Endothelial cell of umbilical vein (primary cell): ENCODE measurements around the gene DARS1. TPM values are rescaled to one million over a fixed set of nuclear protein-coding genes. Genes with fewer than 3 reads are reported as not detected.

Source experiments
- BruUV-seq: library from RNA; stranded (reverse); fragments of 400-500 nt; replicated peaks from 2 replicates; lab custom pipeline; 2021; lab: Mats Ljungman, UMichigan
- CTCF ChIA-PET: fragments of 300-600, 350-600 bp; sonication (Branson Sonifier 250); formaldehyde crosslinking; loops from one replicate; lab custom pipeline; 2021; ENCODE audit warnings: antibody characterized with exemption, inconsistent platforms; lab: Charles Lee
- POLR2A ChIA-PET: fragments of 300-600, 350-600 bp; sonication (Branson Sonifier 250); formaldehyde crosslinking; loops from one replicate; lab custom pipeline; 2021; ENCODE audit warnings: antibody characterized with exemption, inconsistent platforms; lab: Charles Lee
- DNase-seq: peaks from one replicate; pipeline ENCODE4 v3.0.0-alpha.2; 2011; ENCODE audit warnings: low read depth, low spot score
- FAIRE-seq: peaks from 2 replicates; lab custom pipeline; 2011; peaks lifted over from hg19 to GRCh38; lab: Jason Lieb, UNC
- H2AFZ ChIP-seq: 2 replicates; pipeline ENCODE4 v1.6.0; 2012; ENCODE audit warnings: low read depth, low read length, control low read depth, inconsistent platforms
- H3K27ac ChIP-seq: 2 replicates; pipeline ENCODE4 v1.5.1; 2011; ENCODE audit warnings: low read depth, mild to moderate bottlenecking, control low read depth, low read length, moderate library complexity; ENCODE audit not compliant: insufficient read depth
- H3K27me3 ChIP-seq, 2 experiments: 2 replicates each; pipeline versions ENCODE4 v1.6.0 to v1.6.1; 2011; ENCODE audit warnings: low read length in 2 of 2, mixed read lengths in 1 of 2; ENCODE audit not compliant: control insufficient read depth in 2 of 2, insufficient read depth in 2 of 2
- H3K36me3 ChIP-seq, 2 experiments: 2 replicates in 1 of 2; 3 replicates in 1 of 2; pipeline ENCODE4 v1.5.1; 2011; ENCODE audit warnings: low read length in 2 of 2, mild to moderate bottlenecking in 1 of 2, moderate library complexity in 1 of 2; ENCODE audit not compliant: control insufficient read depth in 2 of 2, insufficient read depth in 2 of 2; ENCODE audit errors: extremely low read depth in 1 of 2
- H3K4me1 ChIP-seq: 3 replicates; pipeline ENCODE4 v1.5.1; 2011; ENCODE audit warnings: mild to moderate bottlenecking, low read length; ENCODE audit not compliant: control insufficient read depth, insufficient read depth; ENCODE audit errors: extremely low read depth
- H3K4me2 ChIP-seq: 2 replicates; pipeline ENCODE4 v1.6.1; 2011; ENCODE audit warnings: low read length, control low read depth, mixed read lengths; ENCODE audit not compliant: insufficient read depth
- H3K4me3 ChIP-seq, 3 experiments: fragments of 200-600 bp in 1 of 3; sonication (generic), shearing (Covaris generic) in 1 of 3; replicated peaks in 1 of 3; 2 replicates each; pipeline ENCODE4 v1.5.1; 2011 to 2016; ENCODE audit warnings: control low read depth in 3 of 3, low read length in 3 of 3, mild to moderate bottlenecking in 2 of 3, inconsistent platforms in 1 of 3, low read depth in 1 of 3, moderate library complexity in 1 of 3; ENCODE audit not compliant: insufficient read depth in 1 of 3
- H3K79me2 ChIP-seq: 2 replicates; pipeline ENCODE4 v1.6.0; 2012; ENCODE audit warnings: low read length, inconsistent platforms; ENCODE audit not compliant: control insufficient read depth, insufficient read depth
- H3K9ac ChIP-seq: replicated peaks from 2 replicates; pipeline ENCODE3; 2011; ENCODE audit warnings: low read length, control low read depth; ENCODE audit not compliant: insufficient read depth; ENCODE audit errors: extremely low read depth
- H3K9me1 ChIP-seq: replicated peaks from 3 replicates; pipeline ENCODE4 v1.6.0; 2011; ENCODE audit warnings: mild to moderate bottlenecking, low read length; ENCODE audit not compliant: control insufficient read depth, insufficient read depth; ENCODE audit errors: extremely low read depth
- H3K9me3 ChIP-seq: replicated peaks from 2 replicates; pipeline ENCODE4 v1.5.1; 2012; ENCODE audit warnings: low read length, inconsistent platforms; ENCODE audit not compliant: control insufficient read depth, insufficient read depth
- H4K20me1 ChIP-seq: replicated peaks from 2 replicates; pipeline ENCODE3; 2011; ENCODE audit warnings: mild to moderate bottlenecking, low read length; ENCODE audit not compliant: control insufficient read depth, insufficient read depth; ENCODE audit errors: extremely low read depth
- EZH2 ChIP-seq: IDR thresholded peaks from 2 replicates; pipeline ENCODE4 v1.6.1; 2012; ENCODE audit warnings: borderline replicate concordance, low read depth, mild to moderate bottlenecking, moderate library complexity, low read length, inconsistent platforms; ENCODE audit not compliant: severe bottlenecking
- FOS ChIP-seq: IDR thresholded peaks from 2 replicates; pipeline ENCODE4 v1.6.1; 2011; ENCODE audit warnings: mild to moderate bottlenecking, low read length, moderate library complexity, borderline replicate concordance; ENCODE audit not compliant: insufficient read depth
- GATA2 ChIP-seq: IDR thresholded peaks from 2 replicates; pipeline ENCODE4 v1.7.0; 2011; ENCODE audit warnings: low read depth, mild to moderate bottlenecking, moderate library complexity, mixed read lengths, low read length; ENCODE audit not compliant: insufficient read length, insufficient read depth
- JUN ChIP-seq: IDR thresholded peaks from 2 replicates; pipeline ENCODE4 v1.6.1; 2011; ENCODE audit warnings: borderline replicate concordance, low read depth; ENCODE audit not compliant: insufficient read length, insufficient read depth
- MYC ChIP-seq: IDR thresholded peaks from one replicate; pipeline ENCODE4 v1.6.1; 2011; ENCODE audit warnings: mild to moderate bottlenecking, low read depth, low read length
- POLR2A ChIP-seq: IDR thresholded peaks from 2 replicates; pipeline ENCODE4 v1.6.1; 2012; ENCODE audit warnings: low read depth, mild to moderate bottlenecking, control low read depth, low read length
- POLR2AphosphoS5 ChIP-seq: IDR thresholded peaks from 2 replicates; pipeline ENCODE4 v1.6.1; 2012; ENCODE audit warnings: low read depth, mild to moderate bottlenecking, control low read depth, low read length, moderate library complexity; ENCODE audit not compliant: insufficient read depth
- dilution Hi-C: fragments of 300-500 bp; cut with MboI; formaldehyde crosslinking; loops from one replicate; pipeline ENCODE4 v1.15.0; 2019; ENCODE audit warnings: low sequenced_read_pairs; ENCODE audit not compliant: extremely low pct_ligation_motif_present
- intact Hi-C: fragments of 100-400 bp; cut with micrococcal nuclease; formaldehyde crosslinking; loops from one replicate; pipeline ENCODE4 v1.10.0; 2022
- polyA plus RNA-seq, 4 experiments: library from polyadenylated mRNA; depleted of rRNA in 3 of 4; stranded (reverse) in 3 of 4; unstranded in 1 of 4; fragments of >200 nt; gene quantifications; 2 replicates each; pipeline versions ENCODE4 v1.2.1 to v1.2.3, GENCODE V29; 2011 to 2012; ENCODE audit warnings: missing spikeins in 1 of 4
- total RNA-seq: library from RNA; stranded (reverse); gene quantifications from 2 replicates; pipeline ENCODE4 v1.2.3, GENCODE V29; 2021
- TF ChIP-seq, protein P1 (sequence below): IDR thresholded peaks from 2 replicates; pipeline ENCODE4 v1.6.1; 2011; ENCODE audit not compliant: insufficient read depth, insufficient read length
- TF ChIP-seq, protein P2 (sequence below), 2 donors: IDR thresholded peaks; 1 replicate in 1 of 2; 2 replicates in 1 of 2; pipeline ENCODE4 v1.5.1; 2011; ENCODE audit warnings: low read length in 2 of 2, mild to moderate bottlenecking in 2 of 2, moderate library complexity in 2 of 2, control low read depth in 1 of 2, inconsistent platforms in 1 of 2, low read depth in 1 of 2; ENCODE audit not compliant: insufficient read depth in 1 of 2; ENCODE audit errors: extremely low read depth in 1 of 2

The DARS1 gene
- total and polyA plus RNA-seq, 2 donors (not counting 3 experiments of a cell fraction or from before 2014, with no cell fraction given), result 20.9 to 41.5 TPM

DNA sequence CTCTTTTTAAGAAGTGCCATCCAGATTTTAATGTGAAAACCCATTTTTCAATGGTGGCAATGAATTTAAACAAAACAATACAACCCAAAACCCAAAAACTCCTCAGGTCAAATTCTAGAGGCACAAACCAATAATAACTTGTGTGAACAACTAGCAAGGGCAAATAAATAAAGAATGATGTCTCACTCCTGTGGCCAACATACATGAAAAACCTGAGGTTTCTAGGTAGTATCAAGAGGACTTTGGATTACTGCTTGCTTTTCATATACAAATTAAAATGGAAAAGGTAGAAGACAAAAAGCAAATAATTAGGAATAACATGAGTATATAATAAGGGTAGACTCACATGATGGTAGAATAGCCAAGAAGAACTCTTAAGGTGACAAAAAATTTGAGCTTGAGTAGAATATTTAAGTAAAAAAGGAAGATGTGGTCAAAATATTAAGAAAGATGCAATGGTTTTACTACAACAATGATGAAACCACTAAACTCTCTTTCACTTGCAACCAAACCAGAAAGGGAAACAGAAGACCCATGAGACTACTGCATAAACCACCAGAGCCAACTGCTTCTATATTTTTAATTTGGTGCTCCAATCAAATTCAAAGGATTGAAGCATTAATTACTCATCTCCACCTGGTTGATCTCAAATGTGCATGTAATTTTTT, 53.5 kb downstream of the DARS1 start:
- no TSS peak for BruUV-seq

More for the DNA sequence above, 53.5 kb downstream of the DARS1 start:
- H4K20me1 ChIP-seq, result no peaks in the 10 kb centered on the region
- CTCF ChIA-PET, result no interaction called here
- no peak overlapping the region for H3K4me3 ChIP-seq
- POLR2A ChIA-PET, result interaction anchor here (0.7 kb wide), 1 partner anchor 1659 kb away, joined by 4 read pairs; no protein-coding TSS in a partner anchor
- no peak for DNase-seq
- dilution Hi-C loops (no loop called here), intact Hi-C loops (no loop called here)
- no peak overlapping the region for H2AFZ ChIP-seq
- no peak for FAIRE-seq
- no peak overlapping the region for H3K9ac ChIP-seq
- no peaks in the 10 kb centered on the region for H3K9me1 ChIP-seq
- H3K27ac ChIP-seq, result no peak overlapping the region
- TF ChIP-seq, protein P1, sequence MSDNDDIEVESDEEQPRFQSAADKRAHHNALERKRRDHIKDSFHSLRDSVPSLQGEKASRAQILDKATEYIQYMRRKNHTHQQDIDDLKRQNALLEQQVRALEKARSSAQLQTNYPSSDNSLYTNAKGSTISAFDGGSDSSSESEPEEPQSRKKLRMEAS, result no peak
- TF ChIP-seq FOS, result no peak
- no peak for TF ChIP-seq GATA2
- no peak for TF ChIP-seq EZH2
- TF ChIP-seq, protein P2, sequence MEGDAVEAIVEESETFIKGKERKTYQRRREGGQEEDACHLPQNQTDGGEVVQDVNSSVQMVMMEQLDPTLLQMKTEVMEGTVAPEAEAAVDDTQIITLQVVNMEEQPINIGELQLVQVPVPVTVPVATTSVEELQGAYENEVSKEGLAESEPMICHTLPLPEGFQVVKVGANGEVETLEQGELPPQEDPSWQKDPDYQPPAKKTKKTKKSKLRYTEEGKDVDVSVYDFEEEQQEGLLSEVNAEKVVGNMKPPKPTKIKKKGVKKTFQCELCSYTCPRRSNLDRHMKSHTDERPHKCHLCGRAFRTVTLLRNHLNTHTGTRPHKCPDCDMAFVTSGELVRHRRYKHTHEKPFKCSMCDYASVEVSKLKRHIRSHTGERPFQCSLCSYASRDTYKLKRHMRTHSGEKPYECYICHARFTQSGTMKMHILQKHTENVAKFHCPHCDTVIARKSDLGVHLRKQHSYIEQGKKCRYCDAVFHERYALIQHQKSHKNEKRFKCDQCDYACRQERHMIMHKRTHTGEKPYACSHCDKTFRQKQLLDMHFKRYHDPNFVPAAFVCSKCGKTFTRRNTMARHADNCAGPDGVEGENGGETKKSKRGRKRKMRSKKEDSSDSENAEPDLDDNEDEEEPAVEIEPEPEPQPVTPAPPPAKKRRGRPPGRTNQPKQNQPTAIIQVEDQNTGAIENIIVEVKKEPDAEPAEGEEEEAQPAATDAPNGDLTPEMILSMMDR (IDR thresholded peaks at IDR 0.05; ENCODE audit: extremely low read depth in 1 of 2, insufficient read depth in 1 of 2, low read depth in 1 of 2, low read length in 2 of 2), result no peak
- TF ChIP-seq MYC, result no peak
- TF ChIP-seq JUN, result no peak
- no peak for TF ChIP-seq POLR2A
- no peak for TF ChIP-seq POLR2AphosphoS5
- no peaks in the 10 kb centered on the region for H3K27me3 ChIP-seq
- H3K4me1 ChIP-seq, result no peaks in the 10 kb centered on the region
- H3K9me3 ChIP-seq, result no peaks in the 10 kb centered on the region
- H3K36me3 ChIP-seq, result peaks cover 0 to 4% of the 10 kb centered on the region in 2 experiments
- no peaks in the 10 kb centered on the region for H3K79me2 ChIP-seq
- H3K4me2 ChIP-seq, result no peak overlapping the region
